ENCODE measurements around the gene CHID1.

The CHID1 gene

DNA sequence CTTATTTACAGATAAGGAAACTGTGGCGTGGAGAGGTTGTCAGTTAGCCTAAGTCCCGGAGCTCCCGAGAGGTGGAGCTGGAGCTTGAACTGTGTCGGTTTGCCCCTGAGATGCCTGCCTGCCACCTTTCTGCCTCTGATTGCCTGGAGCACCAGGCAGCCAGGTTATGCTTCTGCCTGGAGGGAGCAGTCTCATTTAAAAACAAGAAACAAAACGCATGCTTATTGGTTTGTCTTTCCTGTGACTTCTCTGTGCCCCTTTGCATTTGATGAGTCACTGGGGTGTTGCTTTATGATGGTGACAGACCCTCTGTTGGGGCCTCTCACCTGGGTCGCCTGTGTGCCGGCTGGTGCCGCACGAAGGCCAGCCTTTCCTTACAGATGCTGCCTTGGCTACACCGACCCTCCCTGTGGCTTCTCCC, 27.2 kb upstream of the CHID1 start:
- Histone ChIP-seq H3K27me3 (no peaks in the 10 kb centered on the region), H3K4me1 (ENCODE audit: control insufficient read depth in 1 of 2, insufficient read depth in 1 of 2, low read depth in 1 of 2, low read length in 1 of 2) (peaks cover 14 to 22% of the 10 kb centered on the region in 2 experiments)

GRCh38 chr11:936199-936598, 25.6 kb upstream of the CHID1 start:
- Histone ChIP-seq H3K4me3 (ENCODE audit: low read depth in 1 of 2, low read length in 1 of 2) (no peak overlapping the region), H3K27ac (no peak overlapping the region), H3K36me3 (no peaks in the 10 kb centered on the region), H3K9me3 (no peaks in the 10 kb centered on the region), H3K27me3 (no peaks in the 10 kb centered on the region), H3K4me1 (ENCODE audit: control insufficient read depth in 1 of 2, insufficient read depth in 1 of 2, low read depth in 1 of 2, low read length in 1 of 2) (peaks cover 14 to 28% of the 10 kb centered on the region in 2 experiments)
- TF ChIP-seq, protein P1, sequence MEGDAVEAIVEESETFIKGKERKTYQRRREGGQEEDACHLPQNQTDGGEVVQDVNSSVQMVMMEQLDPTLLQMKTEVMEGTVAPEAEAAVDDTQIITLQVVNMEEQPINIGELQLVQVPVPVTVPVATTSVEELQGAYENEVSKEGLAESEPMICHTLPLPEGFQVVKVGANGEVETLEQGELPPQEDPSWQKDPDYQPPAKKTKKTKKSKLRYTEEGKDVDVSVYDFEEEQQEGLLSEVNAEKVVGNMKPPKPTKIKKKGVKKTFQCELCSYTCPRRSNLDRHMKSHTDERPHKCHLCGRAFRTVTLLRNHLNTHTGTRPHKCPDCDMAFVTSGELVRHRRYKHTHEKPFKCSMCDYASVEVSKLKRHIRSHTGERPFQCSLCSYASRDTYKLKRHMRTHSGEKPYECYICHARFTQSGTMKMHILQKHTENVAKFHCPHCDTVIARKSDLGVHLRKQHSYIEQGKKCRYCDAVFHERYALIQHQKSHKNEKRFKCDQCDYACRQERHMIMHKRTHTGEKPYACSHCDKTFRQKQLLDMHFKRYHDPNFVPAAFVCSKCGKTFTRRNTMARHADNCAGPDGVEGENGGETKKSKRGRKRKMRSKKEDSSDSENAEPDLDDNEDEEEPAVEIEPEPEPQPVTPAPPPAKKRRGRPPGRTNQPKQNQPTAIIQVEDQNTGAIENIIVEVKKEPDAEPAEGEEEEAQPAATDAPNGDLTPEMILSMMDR (IDR thresholded peaks at IDR 0.05), result no peak

More for the DNA sequence above, 27.2 kb upstream of the CHID1 start:
- H3K27ac ChIP-seq, result no peak overlapping the region
- no peaks in the 10 kb centered on the region for H3K9me3 ChIP-seq
- TF ChIP-seq, protein P1 (IDR thresholded peaks at IDR 0.05), result no peak
- H3K36me3 ChIP-seq, result no peaks in the 10 kb centered on the region
- no peak overlapping the region for H3K4me3 ChIP-seq (ENCODE audit: low read depth in 1 of 2, low read length in 1 of 2)

DNA sequence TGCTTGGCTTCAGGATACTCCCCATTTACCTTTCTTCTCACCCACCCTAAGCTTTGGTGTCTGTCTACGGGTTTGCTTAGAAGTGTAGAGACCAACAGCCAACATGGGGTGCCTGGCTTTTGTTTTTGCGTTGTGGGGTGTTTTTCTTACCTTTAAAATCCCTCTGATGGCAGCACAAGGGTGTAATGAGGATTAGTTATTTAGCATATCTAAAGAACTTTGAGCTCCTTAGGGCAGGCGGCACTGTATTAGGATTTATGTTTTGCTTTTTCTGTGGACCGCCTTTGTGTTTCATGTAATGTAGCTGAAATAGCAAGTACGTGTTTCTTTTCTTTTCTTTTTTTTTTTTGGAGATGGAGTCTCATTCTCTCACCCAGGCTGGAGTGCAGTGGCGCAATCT, 23.9 kb upstream of the CHID1 start:
- Histone ChIP-seq H3K4me1 (ENCODE audit: control insufficient read depth in 1 of 2, insufficient read depth in 1 of 2, low read depth in 1 of 2, low read length in 1 of 2) (peaks cover 20 to 33% of the 10 kb centered on the region in 2 experiments), H3K27ac (no peak overlapping the region), H3K36me3 (no peaks in the 10 kb centered on the region), H3K4me3 (ENCODE audit: low read depth in 1 of 2, low read length in 1 of 2) (no peak overlapping the region), H3K9me3 (no peaks in the 10 kb centered on the region), H3K27me3 (no peaks in the 10 kb centered on the region)
- TF ChIP-seq, protein P1 (IDR thresholded peaks at IDR 0.05), result no peak

GRCh38 chr11:933936-934335, 23.3 kb upstream of the CHID1 start:
- Histone ChIP-seq H3K9me3 (no peaks in the 10 kb centered on the region), H3K4me3 (ENCODE audit: low read depth in 1 of 2, low read length in 1 of 2) (no peak overlapping the region), H3K27me3 (no peaks in the 10 kb centered on the region), H3K4me1 (ENCODE audit: control insufficient read depth in 1 of 2, insufficient read depth in 1 of 2, low read depth in 1 of 2, low read length in 1 of 2) (peaks cover 20 to 33% of the 10 kb centered on the region in 2 experiments), H3K36me3 (no peaks in the 10 kb centered on the region), H3K27ac (no peak overlapping the region)
- TF ChIP-seq, protein P1 (IDR thresholded peaks at IDR 0.05), result no peak

DNA sequence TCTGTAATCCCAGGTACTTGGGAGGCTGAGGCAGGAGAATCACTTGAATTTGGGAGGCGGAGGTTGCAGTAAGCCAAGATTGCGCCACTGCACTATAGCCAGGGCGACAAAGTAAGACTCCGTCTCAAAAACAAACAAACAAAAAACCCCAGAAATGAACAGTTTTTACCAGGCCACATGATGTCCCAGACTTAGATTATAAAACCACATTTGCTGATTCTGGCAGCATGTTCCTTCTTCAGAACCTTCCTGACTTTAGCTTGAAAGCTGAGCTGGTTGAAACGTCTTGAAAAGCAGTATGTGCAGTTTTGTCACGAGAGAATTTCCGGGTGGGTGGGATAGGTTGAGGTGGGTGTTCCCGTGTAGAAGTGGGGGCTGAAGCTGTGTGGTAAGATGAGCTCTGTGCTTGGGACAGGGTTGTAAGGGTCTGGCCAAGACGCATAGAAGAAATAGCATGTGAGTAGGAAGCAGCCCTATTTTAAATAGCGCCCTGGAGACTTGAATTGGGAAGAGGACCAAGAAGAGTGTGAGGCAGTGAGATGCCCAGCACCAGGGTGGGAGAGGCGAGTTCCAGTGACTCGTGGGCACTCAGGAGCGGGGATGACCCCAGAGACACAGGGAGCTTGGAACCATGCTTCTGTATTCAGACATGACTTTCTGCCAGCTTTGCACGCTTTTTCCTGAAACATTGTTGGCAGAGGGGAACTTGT, 22.7 kb upstream of the CHID1 start:
- no peak overlapping the region for H3K27ac ChIP-seq
- H3K4me1 ChIP-seq (ENCODE audit: control insufficient read depth in 1 of 2, insufficient read depth in 1 of 2, low read depth in 1 of 2, low read length in 1 of 2), result peaks cover 20 to 33% of the 10 kb centered on the region in 2 experiments
- no peaks in the 10 kb centered on the region for H3K36me3 ChIP-seq
- H3K27me3 ChIP-seq, result no peaks in the 10 kb centered on the region
- no peaks in the 10 kb centered on the region for H3K9me3 ChIP-seq
- H3K4me3 ChIP-seq (ENCODE audit: low read depth in 1 of 2, low read length in 1 of 2), result no peak overlapping the region
- TF ChIP-seq, protein P1 (IDR thresholded peaks at IDR 0.05), result no peak
